Pancreas (tissue), 10 donors: Measurements from ENCODE around the gene GPR137C. TPM values are rescaled to one million over a fixed set of nuclear protein-coding genes. Genes with fewer than 3 reads are reported as not detected.

Experiments used
- ATAC-seq, 4 donors: fragments of 200-7000 bp; cut with Tn5 transposase; one replicate each; pipeline versions ENCODE4 v1.8.0 to v1.9.1; 2020; ENCODE audit warnings: mild to moderate bottlenecking in 4 of 4, moderate library complexity in 4 of 4
- DNase-seq, 6 donors: peaks; one replicate each; pipeline ENCODE4 v3.0.0-alpha.2; 2020
- FAIRE-seq: peaks from 2 replicates; lab custom pipeline; 2012; peaks lifted over from hg19 to GRCh38; lab: Jason Lieb, UNC
- H3K27ac ChIP-seq, 4 donors: fragments of 200-600 bp; sonication (generic); 1 replicate in 3 of 4; 2 replicates in 1 of 4; pipeline versions ENCODE4 v1.5.0 to v1.8.0; 2020
- H3K27me3 ChIP-seq, 4 donors: fragments of 200-600 bp; one replicate each; pipeline ENCODE4 v1.8.0; 2021
- H3K36me3 ChIP-seq, 3 donors: fragments of 200-600 bp; sonication (generic) in 1 of 3; one replicate each; pipeline versions ENCODE4 v1.5.0 to v1.8.0; 2020 to 2021
- H3K4me1 ChIP-seq, 3 donors: fragments of 200-600 bp; one replicate each; pipeline ENCODE4 v1.8.0; 2021
- H3K4me3 ChIP-seq, 4 donors: fragments of 200-600 bp; sonication (generic) in 2 of 4; one replicate each; pipeline versions ENCODE4 v1.5.0 to v1.8.0; 2020 to 2021
- H3K9me3 ChIP-seq, 4 donors: fragments of 200-600 bp; one replicate each; pipeline ENCODE4 v1.8.0; 2021
- WGBS, 2 donors: extraction: QIAGEN DNeasy Blood & Tissue Kit; methylation state at CpG; one replicate each; pipeline ENCODE4 v1.1.7; 2013; 5-methylcytosine and 5-hydroxymethylcytosine counted together
- intact Hi-C, 3 donors: fragments of 100-400 bp; cut with DNase I; formaldehyde crosslinking; loops; one replicate each; pipeline versions ENCODE4 v1.11.1 to v1.14.2; 2022
- polyA plus RNA-seq, 2 donors: library from polyadenylated mRNA; stranded (reverse); fragments of 200-250 nt; gene quantifications; one replicate each; pipeline ENCODE4 v1.2.3, GENCODE V29; 2013
- total RNA-seq, 6 donors: library from RNA; stranded (reverse); fragmentation: NEBNext Ultra II Directional in 4 of 6; extraction: Animal tissue kit (Norgen Biotek cat#: 25700) in 4 of 6; gene quantifications; one replicate each; pipeline versions ENCODE4 v1.2.1 to v1.2.4, GENCODE V29; 2021 to 2023
- TF ChIP-seq, protein P1 (sequence below), 4 donors: fragments of 200-600 bp; sonication (generic) in 3 of 4; IDR thresholded peaks; one replicate each; pipeline versions ENCODE4 v1.5.0 to v1.8.0; 2021; ENCODE audit warnings: antibody characterized with exemption in 4 of 4
- donor health status: healthy with polysubstance abuse.
- donor health status: DM: no; HTN: no; CAD: no; lungs with moderate emphysema.
- donor health status: DM: no; HTN: no; CAD: no.
- donor health status: control.
- donor health status: control.
- donor health status: Bipolar disorder and iron deficiency.
- donor health status: DM: yes; HTN: yes; CAD: no.
- donor health status: DM: no; HTN: no; CAD: no.
- donor health status: DM: no; HTN: no; CAD: no.
- donor health status: DM: yes; HTN: yes; CAD: no.

GPR137C gene
- total and polyA plus RNA-seq, 8 donors, result 0.13 to 0.81 (median 0.35) TPM

DNA sequence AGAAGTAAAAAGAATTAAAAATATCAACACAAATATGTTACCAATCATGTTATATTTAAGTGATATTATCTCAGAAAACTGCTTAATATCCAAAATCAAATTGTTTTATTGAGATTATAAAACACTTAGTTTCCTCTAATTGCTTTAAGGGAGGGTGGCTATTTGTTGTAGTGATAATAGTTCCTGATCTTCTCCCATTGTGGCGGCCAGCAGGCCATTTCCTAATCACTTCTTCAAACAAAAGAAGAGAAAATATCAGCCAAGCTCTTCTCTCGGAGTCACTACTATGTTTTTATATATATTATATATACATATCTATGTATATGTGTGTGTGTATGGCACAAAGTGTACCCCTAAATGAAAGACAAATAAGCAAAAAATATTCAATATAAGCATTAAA is 111.2 kb downstream of the GPR137C start:
- TF ChIP-seq, protein P1, sequence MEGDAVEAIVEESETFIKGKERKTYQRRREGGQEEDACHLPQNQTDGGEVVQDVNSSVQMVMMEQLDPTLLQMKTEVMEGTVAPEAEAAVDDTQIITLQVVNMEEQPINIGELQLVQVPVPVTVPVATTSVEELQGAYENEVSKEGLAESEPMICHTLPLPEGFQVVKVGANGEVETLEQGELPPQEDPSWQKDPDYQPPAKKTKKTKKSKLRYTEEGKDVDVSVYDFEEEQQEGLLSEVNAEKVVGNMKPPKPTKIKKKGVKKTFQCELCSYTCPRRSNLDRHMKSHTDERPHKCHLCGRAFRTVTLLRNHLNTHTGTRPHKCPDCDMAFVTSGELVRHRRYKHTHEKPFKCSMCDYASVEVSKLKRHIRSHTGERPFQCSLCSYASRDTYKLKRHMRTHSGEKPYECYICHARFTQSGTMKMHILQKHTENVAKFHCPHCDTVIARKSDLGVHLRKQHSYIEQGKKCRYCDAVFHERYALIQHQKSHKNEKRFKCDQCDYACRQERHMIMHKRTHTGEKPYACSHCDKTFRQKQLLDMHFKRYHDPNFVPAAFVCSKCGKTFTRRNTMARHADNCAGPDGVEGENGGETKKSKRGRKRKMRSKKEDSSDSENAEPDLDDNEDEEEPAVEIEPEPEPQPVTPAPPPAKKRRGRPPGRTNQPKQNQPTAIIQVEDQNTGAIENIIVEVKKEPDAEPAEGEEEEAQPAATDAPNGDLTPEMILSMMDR (IDR thresholded peaks at IDR 0.05), result no peak
- Histone ChIP-seq H3K36me3 (peaks cover 0 to 9% (median 0%) of the 10 kb centered on the region in 3 donors), H3K4me3 (no peak overlapping the region), H3K27ac (no peak overlapping the region), H3K27me3 (no peaks in the 10 kb centered on the region), H3K4me1 (no peaks in the 10 kb centered on the region), H3K9me3 (no peaks in the 10 kb centered on the region)
- 83 to 88% methylated on average over 2 of the region's 2 CpGs for WGBS, 2 donors
- intact Hi-C loops, result no loop called here
- FAIRE-seq, result no peak
- DNase-seq, result no peak
- ATAC-seq, result no peak

DNA sequence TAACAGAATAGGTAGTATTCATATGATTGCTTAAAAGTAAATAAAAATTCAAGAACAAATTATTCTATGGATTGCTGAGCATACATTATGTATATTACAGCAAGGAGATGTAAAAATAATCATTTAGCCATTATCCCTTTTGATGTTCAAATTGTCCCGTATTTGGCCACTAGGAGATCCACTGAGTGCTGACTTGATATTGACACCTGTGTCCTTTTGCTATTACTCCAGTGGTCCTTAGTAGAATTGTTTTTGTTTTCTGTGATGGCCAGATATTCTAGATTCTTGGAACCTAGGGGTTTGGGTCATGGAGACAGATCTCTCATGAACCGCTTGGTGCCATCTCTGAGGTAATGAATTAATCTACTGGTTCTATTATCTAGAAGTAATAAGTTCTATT is 126.0 kb downstream of the GPR137C start:
- no peaks in the 10 kb centered on the region for H3K27me3 ChIP-seq
- no peak for FAIRE-seq
- peaks cover 0 to 10% (median 3%) of the 10 kb centered on the region in 3 donors for H3K36me3 ChIP-seq
- DNase-seq, result no peak
- 90 to 97% methylated on average over 2 of the region's 2 CpGs for WGBS, 2 donors
- peaks cover 0 to 4% (median 0%) of the 10 kb centered on the region in 3 donors for H3K4me1 ChIP-seq
- no peak for ATAC-seq
- TF ChIP-seq, protein P1 (IDR thresholded peaks at IDR 0.05), result peak in 1 of 4 donors; percentile 6
- H3K4me3 ChIP-seq, result no peak overlapping the region
- no peaks in the 10 kb centered on the region for H3K9me3 ChIP-seq
- intact Hi-C loops, result no loop called here
- no peak overlapping the region for H3K27ac ChIP-seq

DNA sequence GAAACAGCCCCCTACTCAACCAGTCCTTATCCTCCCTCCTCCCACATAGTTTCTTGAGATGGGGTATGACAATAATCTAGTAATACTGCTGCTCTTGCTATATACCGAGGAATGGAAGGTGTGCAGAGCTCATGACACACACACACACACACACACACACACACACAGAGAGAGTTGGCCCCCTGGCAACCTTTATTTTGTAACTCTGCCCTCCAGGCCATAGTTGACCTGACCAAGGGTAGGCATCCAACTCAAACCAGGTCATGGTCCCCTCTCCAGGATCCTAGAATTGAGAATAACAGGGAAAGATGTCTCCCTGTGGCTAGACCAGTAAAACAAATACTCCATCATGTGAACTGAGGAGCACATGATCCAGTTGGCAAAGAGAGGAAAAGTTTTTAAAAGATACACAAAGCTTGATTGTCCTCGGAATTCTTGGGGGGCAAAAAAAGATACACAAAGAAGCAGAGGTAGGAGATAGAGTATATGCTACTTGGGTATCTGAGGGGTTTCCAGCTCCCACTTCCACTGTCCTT is 131.4 kb downstream of the GPR137C start:
- WGBS, 2 donors, result 46 to 53% methylated on average over 2 of the region's 2 CpGs
- TF ChIP-seq, protein P1 (IDR thresholded peaks at IDR 0.05), result no peak
- Histone ChIP-seq H3K27me3 (no peaks in the 10 kb centered on the region), H3K27ac (no peak overlapping the region), H3K36me3 (peaks cover 0 to 5% (median 0%) of the 10 kb centered on the region in 3 donors), H3K9me3 (no peaks in the 10 kb centered on the region), H3K4me3 (no peak overlapping the region), H3K4me1 (peaks cover 4 to 20% (median 9%) of the 10 kb centered on the region in 3 donors)
- DNase-seq (no peak), ATAC-seq (peak in 2 of 4 donors; percentile 12 to 21), FAIRE-seq (no peak)
- intact Hi-C loops, result no loop called here

DNA sequence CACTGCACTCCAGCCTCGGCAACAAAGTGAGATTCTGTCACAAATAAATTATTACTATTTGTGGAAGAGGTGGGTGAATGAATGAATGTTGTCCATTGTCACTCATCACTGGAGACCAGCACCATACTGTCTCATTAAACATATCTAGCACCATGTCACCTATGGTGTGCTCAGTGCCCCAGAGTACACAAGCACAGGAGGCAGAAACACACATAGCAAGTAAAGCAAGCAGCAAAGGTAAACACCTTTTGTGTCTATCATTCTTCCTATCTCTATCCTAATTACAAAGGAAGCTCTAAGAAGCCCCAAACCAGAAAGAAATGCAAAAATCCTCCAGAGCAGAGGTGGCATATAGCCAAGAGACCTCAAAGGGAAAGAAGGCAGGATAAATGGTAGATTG is 133.5 kb downstream of the GPR137C start:
- ATAC-seq (no peak), DNase-seq (no peak), FAIRE-seq (no peak)
- Histone ChIP-seq H3K36me3 (no peaks in the 10 kb centered on the region), H3K4me3 (no peak overlapping the region), H3K27ac (no peak overlapping the region), H3K4me1 (peaks cover 4 to 36% (median 11%) of the 10 kb centered on the region in 3 donors), H3K9me3 (no peaks in the 10 kb centered on the region), H3K27me3 (no peaks in the 10 kb centered on the region)
- intact Hi-C loops, result no loop called here
- WGBS, 2 donors, result 97 to 100% methylated on average over 1 of the region's 1 CpG
- TF ChIP-seq, protein P1 (IDR thresholded peaks at IDR 0.05), result no peak

Other genes starting within 250 kb of the GPR137C start
- 1 to 10 TPM in 1 of 6 donors, under 1 TPM in 3, not detected in 2; 0.28 to 2.0 (median 0.54) TPM for gene PTGER2, start 238.5 kb upstream of the GPR137C start, total RNA-seq
- under 1 TPM; 0.23 to 0.49 TPM for gene PTGER2, start 238.5 kb upstream of the GPR137C start, polyA plus RNA-seq
- gene TXNDC16, start 331 bp upstream of the GPR137C start, total RNA-seq, result 1 to 10 TPM; 4.0 to 7.4 (median 4.8) TPM
- gene TXNDC16, start 331 bp upstream of the GPR137C start, polyA plus RNA-seq, result 1 to 10 TPM; 1.1 to 3.9 TPM
- gene ERO1A, start 142.7 kb downstream of the GPR137C start, total RNA-seq, result 10 to 100 TPM; 21.3 to 51.0 (median 28.5) TPM
- 10 to 100 TPM in 1 of 2 donors, 1 to 10 TPM in 1; 9.7 to 11.0 TPM for gene ERO1A, start 142.7 kb downstream of the GPR137C start, polyA plus RNA-seq
- gene PSMC6, start 154.4 kb downstream of the GPR137C start, total RNA-seq, result 10 to 100 TPM; 30.0 to 46.6 (median 31.3) TPM
- gene PSMC6, start 154.4 kb downstream of the GPR137C start, polyA plus RNA-seq, result 10 to 100 TPM; 53.6 to 55.8 TPM
- gene STYX, start 177.3 kb downstream of the GPR137C start, total RNA-seq, result 1 to 10 TPM; 4.5 to 7.8 (median 5.9) TPM
- gene STYX, start 177.3 kb downstream of the GPR137C start, polyA plus RNA-seq, result 1 to 10 TPM; 2.9 to 4.3 TPM
- 10 to 100 TPM; 15.8 to 26.9 (median 18.5) TPM for gene GNPNAT1, start 238.8 kb downstream of the GPR137C start, total RNA-seq
- 1 to 10 TPM; 8.1 to 9.5 TPM for gene GNPNAT1, start 238.8 kb downstream of the GPR137C start, polyA plus RNA-seq